ENCODE results near the gene TMEM258. TPM values are rescaled to one million over a fixed set of nuclear protein-coding genes. Genes with fewer than 3 reads are reported as not detected.

The TMEM258 gene
- total RNA-seq, 1 experiment from 2014 or later, result 201 TPM

GRCh38 chr11:61811831-61812230, 19.4 kb upstream of the TMEM258 start:
- Histone ChIP-seq H2AK5ac (ENCODE audit: insufficient read length, low read length) (no peak overlapping the region), H3K27me3 (ENCODE audit: insufficient read depth, low read length) (no peaks in the 10 kb centered on the region), H3K79me1 (ENCODE audit: insufficient read depth, low read depth, low read length, poor library complexity, severe bottlenecking) (no peaks in the 10 kb centered on the region), H3K4ac (ENCODE audit: low read depth, low read length) (no peak overlapping the region), H3K79me2 (ENCODE audit: insufficient read depth, low read length) (0 out of 2 replicates have a peak, but pooled peaks cover 2% of the 10 kb centered on the region), H3K18ac (ENCODE audit: insufficient read length, low read depth, low read length) (no peak overlapping the region), H2AFZ (ENCODE audit: low read length) (no peak overlapping the region), H3K23ac (ENCODE audit: insufficient read length, low read depth, low read length) (no peak overlapping the region), H2BK20ac (ENCODE audit: low read depth, low read length, poor library complexity, severe bottlenecking) (no peak overlapping the region), H3K27ac (ENCODE audit: insufficient read length, low read depth, low read length) (no peak overlapping the region), H2BK5ac (ENCODE audit: insufficient read length, low read length) (no peak overlapping the region), H3K9ac (ENCODE audit: extremely low read depth, insufficient read length, low read length) (no peak overlapping the region), H2BK12ac (ENCODE audit: insufficient read length, low read depth, low read length) (no peak overlapping the region), H3K23me2 (ENCODE audit: insufficient read length, low read depth, low read length, poor library complexity, severe bottlenecking) (peaks cover 6% of the 10 kb centered on the region), H3K4me1 (ENCODE audit: insufficient read depth, low read length) (peaks cover 3% of the 10 kb centered on the region), H3K9me3 (ENCODE audit: control insufficient read depth, low read depth, low read length) (no peaks in the 10 kb centered on the region), H4K91ac (ENCODE audit: insufficient read length, low read depth, low read length) (no peak overlapping the region), H2BK15ac (ENCODE audit: low read depth, low read length) (no peak overlapping the region), H3K56ac (ENCODE audit: insufficient read length, low read depth, low read length) (no peak overlapping the region), H4K5ac (ENCODE audit: insufficient read length, low read depth, low read length) (no peak overlapping the region), H4K20me1 (ENCODE audit: control insufficient read depth, insufficient read depth, insufficient read length) (no peaks in the 10 kb centered on the region), H3T11ph (ENCODE audit: low read length) (no peak overlapping the region), H3K14ac (ENCODE audit: insufficient read depth, low read length) (no peak overlapping the region), H4K8ac (replicated peaks; ENCODE audit: insufficient read length, low read depth, low read length) (no peak overlapping the region), H2BK120ac (ENCODE audit: low read depth, low read length, poor library complexity, severe bottlenecking) (no peak overlapping the region), H3K4me2 (ENCODE audit: insufficient read depth, insufficient read length, low read length) (no peak overlapping the region)
- no peak for DNase-seq
- H3K36me3 Mint-ChIP-seq (ENCODE audit: insufficient read depth in 1 of 3, low read depth in 3 of 3), result peaks cover 63 to 75% (median 74%) of the 10 kb centered on the region in 3 experiments
- no peak overlapping the region; a peak in 1 of 5 replicates for H3K4me3 Mint-ChIP-seq
- TF ChIP-seq CTCF (conservative IDR thresholded peaks at IDR 0.05), result no peak
- no peaks in the 10 kb centered on the region for H3K27me3 Mint-ChIP-seq (ENCODE audit: low read depth)
- no peak overlapping the region; a peak in 1 of 7 replicates for H3K27ac Mint-ChIP-seq
- no CpG with 5 or more reads among the region's 5 CpGs for WGBS (ENCODE audit: extremely low coverage, insufficient read length, low lambda C conversion rate)
- peaks cover 0 to 2% of the 10 kb centered on the region in 2 experiments; a peak in 1 of 5 replicates for H3K9me3 Mint-ChIP-seq
- peaks cover 8 to 11% of the 10 kb centered on the region in 2 experiments for H3K4me1 Mint-ChIP-seq
